Activated CD8-positive, alpha-beta memory T cell treated with anti-CD3 and anti-CD28 coated beads for 36 hours (primary cell): ENCODE data around the gene MPZL2. TPM values are rescaled to one million over a fixed set of nuclear protein-coding genes. Genes with fewer than 3 reads are reported as not detected.

Experiments
- CTCF ChIA-PET: fragments of 350-600 bp; sonication (Branson Sonifier 250); formaldehyde crosslinking; loops from one replicate; lab custom pipeline; 2021; ENCODE audit warnings: antibody characterized with exemption; lab: Charles Lee
- POLR2A ChIA-PET: fragments of 350-600 bp; sonication (Branson Sonifier 250); formaldehyde crosslinking; loops from one replicate; lab custom pipeline; 2021; ENCODE audit warnings: antibody characterized with exemption; lab: Charles Lee
- total RNA-seq, 2 experiments: library from RNA; stranded (reverse); gene quantifications; one replicate each; pipeline ENCODE4 v1.2.3, GENCODE V29; 2021

The MPZL2 gene
- total RNA-seq, 2 experiments from 2014 or later, result 6.1 to 7.8 TPM

DNA sequence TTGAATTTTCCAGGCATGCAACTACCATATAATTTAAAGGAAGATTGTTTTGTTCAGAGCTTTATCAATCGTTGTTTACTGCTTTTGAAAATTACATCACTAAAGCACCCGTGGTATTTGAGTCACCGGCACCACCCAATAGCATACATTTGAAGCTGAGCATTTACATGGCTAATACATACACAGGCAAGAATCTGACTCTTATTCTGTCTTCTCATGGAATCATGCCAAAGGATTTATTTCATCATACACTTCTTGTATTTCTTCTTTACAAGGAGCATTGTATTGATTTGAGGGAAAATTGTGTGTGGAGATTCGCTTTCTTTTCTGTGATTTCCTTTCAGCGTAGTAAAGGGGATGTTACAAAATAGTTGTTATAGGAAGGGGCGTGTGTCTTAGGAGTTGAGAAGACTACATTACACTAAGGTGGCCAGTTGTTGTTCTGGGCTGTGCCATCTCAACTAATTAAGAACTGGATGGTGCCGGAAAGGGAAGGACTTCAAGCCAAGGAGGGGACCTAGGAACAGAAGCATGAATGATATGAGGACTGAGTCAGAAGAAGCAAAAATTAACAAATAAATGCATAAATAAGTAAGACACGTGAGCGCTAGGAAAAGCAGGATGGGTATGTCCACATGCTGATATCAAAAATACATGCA, 27.5 kb upstream of the MPZL2 start:
- POLR2A ChIA-PET, result no interaction called here
- CTCF ChIA-PET, result interaction anchor here (0.8 to 1.5 kb wide), 5 partner anchors 9 to 148 kb away, joined by 3 to 10 read pairs (median 4); partner anchors contain the start of gene JAML

DNA sequence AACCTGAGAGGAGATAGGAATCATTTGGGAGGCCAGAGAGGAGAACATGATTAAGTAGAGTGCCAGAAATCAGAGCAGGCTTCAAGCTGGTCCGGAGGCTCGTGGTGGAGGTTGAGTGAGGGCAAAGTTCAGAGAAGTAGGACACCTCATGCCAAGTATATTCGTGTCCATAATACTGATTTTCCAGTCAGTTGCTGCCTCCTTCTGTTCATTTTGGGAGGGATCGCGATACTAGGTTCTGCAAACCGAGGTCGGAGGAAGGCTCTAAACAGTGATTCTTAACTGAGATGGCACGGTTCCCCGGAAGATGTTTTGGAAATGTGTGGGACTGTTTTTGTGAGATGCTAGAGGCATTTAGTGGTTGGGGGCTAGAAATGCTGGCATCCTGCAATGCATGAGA, 26.8 kb upstream of the MPZL2 start:
- ChIA-PET POLR2A (no interaction called here), CTCF (interaction anchor here (0.8 to 1.6 kb wide), 7 partner anchors 9 to 147 kb away, joined by 3 to 10 read pairs (median 4); partner anchors contain the start of gene JAML)

DNA sequence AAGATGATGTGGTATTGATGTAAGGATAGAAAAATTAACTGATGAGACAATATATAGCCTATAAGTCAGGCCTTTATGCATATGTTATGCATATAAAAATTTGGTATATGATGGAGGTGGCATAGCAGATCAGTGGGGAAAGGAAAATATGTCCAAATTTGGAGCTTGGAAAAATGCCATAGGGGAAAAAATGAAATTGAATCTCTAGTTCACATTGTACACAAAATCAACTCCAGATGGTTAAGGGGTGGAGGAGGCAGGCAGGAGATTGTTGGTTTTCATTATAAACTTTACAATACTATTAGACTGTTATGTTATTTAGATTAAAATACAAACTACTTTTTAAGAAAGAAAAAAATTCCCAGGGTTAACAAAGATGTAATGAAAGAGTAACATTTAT, 25.3 kb upstream of the MPZL2 start:
- ChIA-PET POLR2A (no interaction called here), CTCF (interaction anchor here (0.8 to 1.6 kb wide), 5 partner anchors 12 to 144 kb away, joined by 3 to 5 read pairs (median 3); no protein-coding TSS in a partner anchor)

DNA sequence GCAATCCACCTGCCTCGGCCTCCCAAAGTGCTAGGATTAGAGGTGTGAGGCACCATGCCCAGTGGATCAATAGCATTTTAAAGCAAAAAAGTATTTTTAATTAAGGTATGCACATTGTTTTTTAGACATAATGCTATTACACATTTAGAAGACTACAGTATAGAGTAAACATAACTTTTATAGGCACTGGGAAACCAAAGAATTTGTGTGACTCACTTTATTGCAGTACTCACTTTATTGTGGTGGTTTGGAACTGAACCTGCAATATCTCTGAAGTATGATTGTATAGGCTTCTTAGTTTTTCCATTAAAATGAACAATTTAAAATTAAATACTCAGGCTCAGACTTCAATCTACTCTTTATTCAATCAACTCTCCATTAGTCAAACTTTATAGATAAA, 22.9 kb upstream of the MPZL2 start:
- ChIA-PET CTCF (interaction anchor here (2.1 kb wide), 1 partner anchor 89 kb away, joined by 6 read pairs; no protein-coding TSS in a partner anchor), POLR2A (interaction anchor here (0.7 kb wide), 1 partner anchor 23 kb away, joined by 7 read pairs; the partner anchor contains the start of gene MPZL2)

DNA sequence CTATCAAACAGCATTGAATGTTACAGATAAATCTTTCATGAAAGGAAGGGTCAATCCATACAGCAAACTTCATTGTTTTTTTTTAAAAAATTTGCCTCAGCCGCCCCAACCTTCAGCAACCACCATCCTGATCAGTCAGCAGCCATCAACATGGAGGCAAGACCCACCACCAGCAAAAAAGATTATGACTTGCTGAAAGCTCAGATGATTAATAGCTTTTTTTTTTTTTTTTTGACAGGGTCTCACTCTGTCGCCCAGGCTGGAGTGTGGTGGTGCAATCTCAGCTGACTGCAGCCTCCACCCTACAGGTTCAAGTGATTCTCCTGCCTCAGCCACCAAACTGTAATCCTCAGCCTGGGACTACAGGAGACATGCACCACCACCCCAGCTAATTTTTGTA, 22.4 kb upstream of the MPZL2 start:
- CTCF ChIA-PET, result no interaction called here
- POLR2A ChIA-PET, result interaction anchor here (0.7 kb wide), 1 partner anchor 22 kb away, joined by 7 read pairs; the partner anchor contains the start of gene MPZL2

DNA sequence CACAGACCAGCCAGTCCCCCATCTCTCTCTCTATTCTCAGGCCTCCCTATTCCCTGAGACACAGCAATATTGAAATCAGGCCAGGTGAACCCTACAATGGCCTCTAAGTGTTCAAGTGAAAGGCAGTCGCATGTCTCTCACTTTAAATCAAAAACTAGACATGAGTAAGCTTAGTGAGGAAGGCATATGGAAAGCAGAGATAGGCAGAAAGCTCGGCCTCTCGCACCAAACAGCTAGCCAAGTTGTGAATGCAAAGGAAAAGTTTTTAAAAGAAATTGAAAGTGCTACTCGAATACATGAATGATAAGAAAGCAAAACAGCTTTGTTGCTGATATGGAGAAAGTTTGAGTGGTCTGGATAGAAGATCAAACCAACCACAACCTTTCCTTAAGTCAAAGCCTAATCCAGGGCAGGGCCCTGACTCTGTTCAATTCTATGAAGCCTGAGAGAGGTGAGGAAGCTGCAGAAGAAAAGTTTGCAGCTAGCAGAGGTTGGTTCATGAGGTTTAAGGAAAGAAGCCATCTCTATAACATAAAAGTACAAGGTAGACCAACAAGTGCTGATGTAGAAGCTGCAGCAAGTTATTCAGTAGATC, 19.8 kb upstream of the MPZL2 start:
- ChIA-PET CTCF (interaction anchor here (0.5 to 1.7 kb wide), 2 partner anchors 86 to 586 kb away, joined by 3 read pairs; no protein-coding TSS in a partner anchor), POLR2A (interaction anchor here (1.6 kb wide), 1 partner anchor 59 kb away, joined by 3 read pairs; the partner anchor contains the start of gene JAML)

DNA sequence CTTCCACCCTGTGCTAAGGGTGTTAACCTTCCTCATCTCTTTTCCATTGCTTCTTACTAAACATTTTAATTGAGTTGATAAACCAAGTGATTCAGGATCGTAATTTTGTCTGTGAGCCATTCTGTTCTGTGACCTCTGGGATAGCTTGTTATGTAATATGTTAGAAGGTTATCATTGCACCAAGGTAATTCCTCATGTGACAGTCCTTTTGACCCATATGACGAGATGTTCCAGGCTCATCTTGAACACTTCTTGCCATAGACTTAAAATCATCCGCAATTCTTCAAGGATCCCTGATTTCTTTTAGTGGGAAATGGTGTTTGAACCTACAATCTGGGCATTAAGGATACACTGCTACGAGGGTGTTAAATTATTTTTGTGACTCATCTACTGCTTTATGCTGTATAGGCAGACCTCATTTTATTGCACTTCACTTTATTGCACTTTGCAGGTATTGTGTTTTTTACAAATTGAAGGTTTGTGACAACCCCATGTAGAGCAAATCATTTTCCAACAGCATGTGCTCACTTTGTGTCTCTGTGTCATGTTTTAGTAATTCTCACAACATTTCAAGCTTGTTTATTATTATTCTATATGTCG, 19.0 kb upstream of the MPZL2 start:
- ChIA-PET POLR2A (interaction anchor here (1.6 kb wide), 1 partner anchor 59 kb away, joined by 3 read pairs; the partner anchor contains the start of gene JAML), CTCF (interaction anchor here (1.5 to 1.7 kb wide), 2 partner anchors 12 to 85 kb away, joined by 3 to 6 read pairs; no protein-coding TSS in a partner anchor)

DNA sequence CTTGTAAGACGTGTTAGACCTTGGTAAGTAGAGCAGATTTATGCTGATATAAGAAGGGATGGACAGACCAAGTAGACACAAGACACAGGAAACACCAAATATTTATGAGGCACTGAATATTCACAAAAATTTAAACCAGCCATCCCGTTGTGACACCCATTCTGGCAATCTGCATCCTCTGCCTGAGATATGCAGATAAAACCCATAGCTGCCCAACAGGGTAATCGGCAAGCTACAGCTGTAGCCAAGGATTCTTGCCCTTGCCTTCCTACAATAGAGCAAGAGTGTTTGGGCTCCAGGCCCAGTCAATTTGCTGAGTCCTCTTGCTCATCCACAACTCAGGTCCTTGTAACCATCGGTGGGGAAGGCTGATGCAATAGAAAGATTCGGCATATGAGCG, 18.5 kb upstream of the MPZL2 start:
- ChIA-PET CTCF (interaction anchor here (0.7 to 1.5 kb wide), 2 partner anchors 13 to 313 kb away, joined by 3 to 6 read pairs; no protein-coding TSS in a partner anchor), POLR2A (no interaction called here)

DNA sequence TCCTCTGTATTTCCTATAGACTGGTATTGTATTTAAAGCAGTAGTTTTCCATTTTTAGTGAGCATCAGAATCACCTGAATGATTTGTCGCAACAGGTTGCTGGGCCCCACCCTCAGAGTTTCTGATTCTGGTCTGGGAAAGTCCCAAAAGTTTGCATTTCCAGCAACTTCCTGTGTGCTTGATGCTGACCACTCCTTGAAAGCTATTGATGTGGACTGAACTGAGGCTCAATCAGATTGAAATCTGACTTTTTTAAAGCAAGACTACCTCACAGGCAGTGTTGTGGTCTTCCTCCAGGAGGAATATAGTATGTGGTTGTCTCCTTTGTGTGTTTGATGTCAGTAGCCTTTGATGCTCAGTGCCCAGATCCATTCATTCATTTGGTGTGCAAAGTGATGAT, 17.2 kb upstream of the MPZL2 start:
- CTCF ChIA-PET, result interaction anchor here (1.1 kb wide), 1 partner anchor 83 kb away, joined by 5 read pairs; no protein-coding TSS in a partner anchor
- POLR2A ChIA-PET, result no interaction called here

DNA sequence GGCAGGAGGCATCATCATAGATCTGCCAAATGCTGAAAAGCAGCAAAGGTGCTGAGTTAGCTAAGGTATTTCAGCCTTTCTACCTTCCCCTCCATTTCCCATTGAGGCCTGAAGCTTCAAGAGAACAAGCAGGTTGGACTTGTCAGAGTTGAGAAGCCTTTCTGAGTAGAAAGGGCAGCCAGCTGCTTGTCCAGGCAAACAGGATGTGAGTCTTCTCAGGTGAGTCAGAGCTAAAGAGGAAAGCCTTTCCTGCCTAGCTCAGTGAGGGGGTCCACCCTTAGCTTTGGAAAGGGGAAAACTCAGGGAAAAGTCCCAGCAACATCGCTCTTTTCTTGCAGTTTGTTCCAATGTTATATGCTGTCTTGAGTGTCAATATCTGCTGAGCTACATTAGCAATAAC, 13.2 kb upstream of the MPZL2 start:
- ChIA-PET POLR2A (interaction anchor here (0.6 kb wide), 1 partner anchor 109 kb away, joined by 3 read pairs; no protein-coding TSS in a partner anchor), CTCF (interaction anchor here (1.7 to 1.8 kb wide), 3 partner anchors 10 to 79 kb away, joined by 4 to 6 read pairs (median 5); no protein-coding TSS in a partner anchor)

DNA sequence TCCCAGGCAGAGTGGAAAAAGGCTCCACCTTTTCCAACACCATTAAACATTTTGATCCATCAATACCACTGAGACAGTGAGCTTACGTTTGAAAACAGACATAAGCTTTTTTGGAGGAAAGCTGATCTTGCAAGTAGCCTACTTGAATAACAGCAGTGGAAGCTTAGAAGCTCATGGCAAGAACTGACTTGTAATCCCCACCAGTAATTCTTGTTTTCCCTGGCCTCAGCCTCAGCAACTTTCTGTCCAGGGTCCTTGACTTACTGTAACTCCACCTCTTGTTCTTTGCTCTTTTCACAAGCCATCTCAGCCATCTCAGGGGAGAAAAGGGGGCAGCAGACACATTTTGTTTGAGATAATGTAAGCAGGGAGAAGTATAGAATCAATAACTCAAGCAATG, 12.3 kb upstream of the MPZL2 start:
- ChIA-PET CTCF (interaction anchor here (1.7 kb wide), 2 partner anchors 9 to 78 kb away, joined by 4 to 5 read pairs; no protein-coding TSS in a partner anchor), POLR2A (no interaction called here)

DNA sequence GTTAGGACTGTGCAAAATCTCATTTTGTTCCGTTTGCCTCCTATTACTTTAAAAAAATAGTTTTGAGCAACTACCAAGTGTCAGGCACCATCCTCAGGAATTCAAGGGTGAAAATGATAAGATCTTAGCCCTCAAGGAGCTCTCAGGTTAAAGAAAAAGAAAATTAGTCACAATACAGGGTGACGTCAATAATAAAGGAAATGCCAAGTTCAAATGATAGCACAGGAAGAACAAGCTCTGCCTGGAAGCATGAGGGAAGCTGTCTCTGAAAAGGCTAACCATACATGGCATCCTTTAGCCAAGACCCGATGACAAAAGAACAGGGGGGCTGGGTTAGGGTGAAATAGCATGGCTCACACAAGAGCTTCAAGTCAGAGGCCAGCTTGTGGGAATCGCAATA, 11.1 kb upstream of the MPZL2 start:
- CTCF ChIA-PET, result interaction anchor here (1.0 kb wide), 1 partner anchor 20 kb away, joined by 3 read pairs; no protein-coding TSS in a partner anchor
- POLR2A ChIA-PET, result interaction anchor here (0.6 kb wide), 1 partner anchor 117 kb away, joined by 3 read pairs; no protein-coding TSS in a partner anchor

DNA sequence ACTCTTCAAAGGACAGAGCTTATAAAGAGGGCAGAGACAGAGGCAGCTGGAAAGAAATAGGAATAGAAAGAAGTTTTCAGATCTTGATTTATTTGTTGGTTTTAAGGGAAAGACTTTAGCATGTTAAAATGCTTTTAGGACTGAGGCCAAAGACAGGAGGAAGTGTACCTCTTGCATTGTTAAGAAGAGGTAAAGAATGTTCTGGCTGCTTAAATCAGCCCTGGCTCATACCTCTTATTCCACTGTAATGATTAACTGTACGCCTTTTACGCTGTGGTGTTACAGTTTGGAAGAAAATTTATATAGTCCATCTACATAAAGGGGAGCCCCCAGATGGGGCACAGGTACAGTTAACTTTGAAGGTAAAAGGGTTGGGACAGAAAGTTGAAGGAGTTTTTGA, 10.1 kb upstream of the MPZL2 start:
- ChIA-PET POLR2A (no interaction called here), CTCF (interaction anchor here (1.0 to 1.2 kb wide), 2 partner anchors 14 to 79 kb away, joined by 4 read pairs; no protein-coding TSS in a partner anchor)

DNA sequence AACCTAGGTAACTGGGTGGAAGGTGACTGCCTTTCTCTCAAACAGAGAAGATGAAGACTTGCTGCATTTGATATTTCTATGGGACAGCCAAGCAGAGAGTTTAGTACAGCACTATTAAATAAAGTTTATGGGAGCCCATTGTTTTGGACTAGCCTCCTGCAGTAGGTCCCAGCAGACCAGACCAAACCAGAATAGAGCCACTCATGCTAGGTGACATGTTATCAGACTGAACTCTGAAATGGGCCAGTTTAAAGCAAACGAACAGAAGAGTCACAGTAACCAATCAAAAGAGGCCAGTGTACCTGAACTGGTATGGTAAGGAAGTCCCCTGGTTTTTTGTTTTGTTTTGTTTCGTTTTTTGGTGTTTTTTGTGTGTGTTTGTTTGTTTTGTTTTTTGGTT, 7.9 kb upstream of the MPZL2 start:
- ChIA-PET POLR2A (no interaction called here), CTCF (no interaction called here)

DNA sequence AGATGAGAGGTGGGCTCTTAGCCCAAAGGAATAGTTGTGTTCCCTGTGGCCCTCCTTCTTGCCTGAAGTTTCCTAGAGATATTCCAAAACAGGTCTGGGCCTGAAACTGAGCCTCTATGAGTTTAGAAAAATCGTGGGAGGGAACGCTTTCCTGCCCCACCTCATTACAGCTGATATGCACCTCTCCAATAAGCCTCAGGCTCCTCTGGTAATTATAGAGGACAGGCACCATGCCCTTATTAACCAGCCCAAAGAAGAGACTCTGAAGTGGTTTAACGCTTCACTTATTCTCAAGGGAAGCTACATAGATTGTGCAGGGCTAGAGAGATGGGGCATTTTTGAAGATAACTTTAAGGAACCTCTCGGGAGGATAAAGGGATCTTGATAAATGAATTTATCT, 3.4 kb upstream of the MPZL2 start:
- CTCF ChIA-PET, result interaction anchor here (0.8 to 1.6 kb wide), 4 partner anchors 10 to 69 kb away, joined by 4 to 5 read pairs (median 4); no protein-coding TSS in a partner anchor
- POLR2A ChIA-PET, result no interaction called here

DNA sequence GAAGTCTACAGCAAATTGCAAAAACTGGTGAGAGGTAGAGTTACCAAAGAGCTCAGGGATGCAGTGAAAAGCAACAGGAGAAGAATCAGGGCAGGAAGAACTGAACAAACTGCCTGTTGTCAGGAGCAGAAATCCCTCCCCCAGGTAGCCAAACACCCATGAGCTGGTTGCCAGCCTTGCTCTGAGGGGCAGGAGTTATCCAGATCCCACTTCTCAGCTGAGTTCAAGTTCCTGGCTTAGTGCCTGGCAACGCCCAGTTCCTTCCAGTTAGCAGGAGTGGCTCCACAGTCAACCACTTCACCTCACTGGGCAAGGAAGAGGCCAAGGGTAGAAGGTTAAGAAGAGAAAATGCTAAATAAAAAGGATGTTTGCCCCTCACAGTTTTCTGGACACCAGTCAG, 1.9 kb upstream of the MPZL2 start:
- CTCF ChIA-PET, result interaction anchor here (1.4 kb wide), 1 partner anchor 12 kb away, joined by 4 read pairs; no protein-coding TSS in a partner anchor
- POLR2A ChIA-PET, result no interaction called here

DNA sequence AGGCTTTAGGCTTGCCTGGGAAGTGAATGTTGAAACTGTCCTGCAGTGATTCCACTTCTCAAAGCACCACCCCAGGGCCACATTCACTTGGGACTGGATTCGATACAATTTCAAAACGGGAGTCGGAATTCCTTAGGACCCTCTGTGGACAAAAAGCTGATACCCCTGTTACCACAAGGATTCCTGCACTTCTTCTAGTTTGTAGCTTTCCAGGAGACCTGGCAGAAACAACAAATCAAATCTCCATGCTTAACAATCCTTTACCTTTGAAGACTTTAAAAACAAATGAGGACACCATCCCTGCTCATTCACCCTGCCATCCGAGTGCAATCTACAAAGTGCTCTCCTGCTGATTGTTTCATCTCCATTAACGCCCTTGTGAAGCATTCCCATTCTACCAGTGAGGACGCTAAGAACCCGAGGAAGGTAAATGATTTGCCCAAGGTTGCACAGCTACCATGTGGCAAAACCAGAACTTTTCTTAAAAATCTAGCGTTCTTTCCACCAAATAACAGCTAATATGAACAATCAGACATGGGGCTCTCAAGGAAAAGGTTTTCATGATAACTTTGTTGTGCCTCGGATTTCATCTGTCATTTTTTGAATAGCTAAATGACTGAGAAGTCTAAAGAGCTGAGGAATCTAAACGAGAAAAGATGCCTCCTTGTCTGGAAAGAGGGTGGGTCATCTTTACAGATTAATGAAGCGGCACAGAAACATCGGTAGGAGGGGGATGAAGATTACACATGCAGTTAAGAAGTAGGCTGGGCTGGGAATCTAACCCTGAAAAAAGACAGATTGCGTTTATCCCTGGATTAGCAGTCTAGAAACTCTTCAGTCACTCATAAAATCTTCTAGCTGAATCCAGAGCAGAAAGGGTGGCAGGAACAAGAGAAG, 720 bp upstream of the MPZL2 start:
- ChIA-PET POLR2A (interaction anchor here (0.6 kb wide), 1 partner anchor 22 kb away, joined by 7 read pairs; no protein-coding TSS in a partner anchor), CTCF (interaction anchor here (1.2 to 1.4 kb wide), 2 partner anchors 10 to 67 kb away, joined by 4 to 6 read pairs; no protein-coding TSS in a partner anchor)

DNA sequence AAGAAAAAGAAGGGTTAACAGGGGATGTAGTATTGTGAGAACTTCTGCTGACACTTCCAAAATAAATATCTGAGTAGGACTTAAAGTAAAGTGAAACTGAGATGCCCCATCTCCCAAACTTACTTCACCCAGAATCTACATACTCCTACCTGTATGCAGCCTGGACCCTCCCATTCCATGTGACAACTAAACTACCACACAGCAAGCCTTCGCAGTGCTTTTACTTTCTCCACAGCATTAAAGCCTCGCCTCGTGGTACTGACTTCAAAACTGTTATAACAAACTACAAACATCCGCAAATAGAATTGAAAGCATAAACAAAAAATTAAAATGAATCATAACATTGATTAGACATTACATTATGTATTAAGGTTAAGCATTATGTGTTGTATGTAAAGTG, 985 bp downstream of the MPZL2 start:
- ChIA-PET CTCF (interaction anchor here (1.2 kb wide), 1 partner anchor 19 kb away, joined by 4 read pairs; no protein-coding TSS in a partner anchor), POLR2A (no interaction called here)
